H9 (cell line): ENCODE data around the gene FAF1. TPM values are rescaled to one million over a fixed set of nuclear protein-coding genes. Genes with fewer than 3 reads are reported as not detected.

Source experiments
- DNase-seq: peaks from one replicate; pipeline ENCODE4 v3.0.0-alpha.2; 2017
- H2AFZ ChIP-seq: one replicate; pipeline ENCODE4 v1.6.1; 2013; ENCODE audit warnings: mild to moderate bottlenecking, low read length, control low read depth, moderate library complexity
- H2AK5ac ChIP-seq: 2 replicates; pipeline ENCODE4 v1.6.1; 2013; ENCODE audit warnings: low read length, control low read depth, mixed read lengths; ENCODE audit not compliant: insufficient read length
- H2BK120ac ChIP-seq: one replicate; pipeline ENCODE4 v1.6.1; 2013; ENCODE audit warnings: low read depth, mild to moderate bottlenecking, low read length, control low read depth, inconsistent platforms; ENCODE audit not compliant: poor library complexity, severe bottlenecking
- H2BK12ac ChIP-seq: 2 replicates; pipeline ENCODE4 v1.6.1; 2013; ENCODE audit warnings: low read length, control low read depth, mixed read lengths, low read depth; ENCODE audit not compliant: insufficient read length
- H2BK15ac ChIP-seq: 2 replicates; pipeline ENCODE4 v1.6.1; 2013; ENCODE audit warnings: low read depth, low read length, control low read depth
- H2BK20ac ChIP-seq: one replicate; pipeline ENCODE4 v1.6.1; 2013; ENCODE audit warnings: low read depth, mild to moderate bottlenecking, low read length, control low read depth, inconsistent platforms; ENCODE audit not compliant: poor library complexity, severe bottlenecking
- H2BK5ac ChIP-seq: 2 replicates; pipeline ENCODE4 v1.6.1; 2013; ENCODE audit warnings: low read length, control low read depth, mixed read lengths; ENCODE audit not compliant: insufficient read length
- H3K14ac ChIP-seq: 2 replicates; pipeline ENCODE4 v1.6.1; 2013; ENCODE audit warnings: low read length, control low read depth; ENCODE audit not compliant: insufficient read depth
- H3K18ac ChIP-seq: 2 replicates; pipeline ENCODE4 v1.6.1; 2013; ENCODE audit warnings: low read depth, mild to moderate bottlenecking, mixed read lengths, low read length, control low read depth; ENCODE audit not compliant: insufficient read length
- H3K23ac ChIP-seq: 2 replicates; pipeline ENCODE4 v1.6.1; 2013; ENCODE audit warnings: low read length, control low read depth, mixed read lengths, low read depth; ENCODE audit not compliant: insufficient read length
- H3K23me2 ChIP-seq: 2 replicates; pipeline ENCODE4 v1.6.1; 2013; ENCODE audit warnings: low read depth, mild to moderate bottlenecking, mixed read lengths, low read length, control low read depth; ENCODE audit not compliant: insufficient read length, poor library complexity, severe bottlenecking
- H3K27ac ChIP-seq: 2 replicates; pipeline ENCODE4 v1.5.1; 2013; ENCODE audit warnings: low read length, control low read depth, mixed read lengths, low read depth; ENCODE audit not compliant: insufficient read length
- H3K27me3 ChIP-seq: 2 replicates; pipeline ENCODE4 v1.6.1; 2013; ENCODE audit warnings: low read length, control low read depth, inconsistent platforms; ENCODE audit not compliant: insufficient read depth
- H3K4ac ChIP-seq: 2 replicates; pipeline ENCODE4 v1.6.1; 2013; ENCODE audit warnings: low read depth, mild to moderate bottlenecking, control low read depth, inconsistent platforms, low read length, moderate library complexity
- H3K4me1 ChIP-seq: 2 replicates; pipeline ENCODE4 v1.6.1; 2013; ENCODE audit warnings: low read length, control low read depth, inconsistent platforms; ENCODE audit not compliant: insufficient read depth
- H3K4me2 ChIP-seq: 2 replicates; pipeline ENCODE4 v1.6.1; 2013; ENCODE audit warnings: low read length, control low read depth, mixed read lengths; ENCODE audit not compliant: insufficient read length, insufficient read depth
- H3K56ac ChIP-seq: 2 replicates; pipeline ENCODE4 v1.6.1; 2013; ENCODE audit warnings: low read depth, mild to moderate bottlenecking, mixed read lengths, low read length, control low read depth; ENCODE audit not compliant: insufficient read length
- H3K79me1 ChIP-seq: 2 replicates; pipeline ENCODE4 v1.6.1; 2013; ENCODE audit warnings: low read depth, mild to moderate bottlenecking, moderate library complexity, low read length, control low read depth, inconsistent platforms; ENCODE audit not compliant: insufficient read depth, poor library complexity, severe bottlenecking
- H3K79me2 ChIP-seq: 2 replicates; pipeline ENCODE4 v1.6.1; 2013; ENCODE audit warnings: low read length, control low read depth, inconsistent platforms; ENCODE audit not compliant: insufficient read depth
- H3K9ac ChIP-seq: 2 replicates; pipeline ENCODE4 v1.6.1; 2013; ENCODE audit warnings: low read length, control low read depth, mixed read lengths; ENCODE audit not compliant: insufficient read length; ENCODE audit errors: extremely low read depth
- H3K9me3 ChIP-seq: one replicate; pipeline ENCODE4 v1.6.1; 2013; ENCODE audit warnings: low read depth, low read length, inconsistent platforms; ENCODE audit not compliant: control insufficient read depth
- H3T11ph ChIP-seq: one replicate; pipeline ENCODE4 v1.6.1; 2013; ENCODE audit warnings: mild to moderate bottlenecking, low read length, control low read depth, inconsistent platforms
- H4K20me1 ChIP-seq: one replicate; pipeline ENCODE4 v1.6.1; 2013; ENCODE audit not compliant: control insufficient read depth, insufficient read length, insufficient read depth
- H4K5ac ChIP-seq: 2 replicates; pipeline ENCODE4 v1.6.1; 2013; ENCODE audit warnings: low read depth, mild to moderate bottlenecking, mixed read lengths, low read length, control low read depth; ENCODE audit not compliant: insufficient read length
- H4K8ac ChIP-seq: replicated peaks from 2 replicates; pipeline ENCODE4 v1.6.1; 2013; ENCODE audit warnings: low read length, control low read depth, mixed read lengths, low read depth; ENCODE audit not compliant: insufficient read length
- H4K91ac ChIP-seq: 2 replicates; pipeline ENCODE4 v1.6.1; 2013; ENCODE audit warnings: low read depth, mild to moderate bottlenecking, moderate library complexity, mixed read lengths, low read length, control low read depth; ENCODE audit not compliant: insufficient read length
- H3K27ac Mint-ChIP-seq, 3 experiments: 2 replicates in 2 of 3; 3 replicates in 1 of 3; pipeline ENCODE4 v1.8.0; 2020 to 2021; ENCODE audit warnings: mixed read lengths in 3 of 3, mild to moderate bottlenecking in 1 of 3, moderate library complexity in 1 of 3
- H3K27me3 Mint-ChIP-seq: 2 replicates; pipeline ENCODE4 v1.8.0; 2021; ENCODE audit warnings: low read depth, mild to moderate bottlenecking, moderate library complexity, mixed read lengths
- H3K36me3 Mint-ChIP-seq, 3 experiments: 2 replicates in 2 of 3; 3 replicates in 1 of 3; pipeline ENCODE4 v1.8.0; 2020 to 2021; ENCODE audit warnings: low read depth in 3 of 3, mixed read lengths in 3 of 3; ENCODE audit not compliant: insufficient read depth in 1 of 3
- H3K4me1 Mint-ChIP-seq, 2 experiments: 2 replicates each; pipeline ENCODE4 v1.8.0; 2020; ENCODE audit warnings: mixed read lengths in 2 of 2
- H3K4me3 Mint-ChIP-seq, 2 experiments: 2 replicates in 1 of 2; 3 replicates in 1 of 2; pipeline ENCODE4 v1.8.0; 2020 to 2021; ENCODE audit warnings: mild to moderate bottlenecking in 2 of 2, mixed read lengths in 2 of 2, moderate library complexity in 1 of 2
- H3K9me3 Mint-ChIP-seq, 2 experiments: 2 replicates in 1 of 2; 3 replicates in 1 of 2; pipeline ENCODE4 v1.8.0; 2020; ENCODE audit warnings: mild to moderate bottlenecking in 2 of 2, mixed read lengths in 2 of 2, moderate library complexity in 1 of 2
- CTCF ChIP-seq: fragments of 200-600 bp; sonication (generic); conservative IDR thresholded peaks from 3 replicates; pipeline ENCODE4 v1.8.0; 2021; ENCODE audit warnings: antibody characterized with exemption, mild to moderate bottlenecking
- WGBS: extraction: QIAGEN DNeasy Blood & Tissue Kit; methylation state at CpG from one replicate; pipeline ENCODE4 v1.1.7; 2013; ENCODE audit warnings: missing lambda C conversion rate, low lambda C conversion rate, mixed read lengths; ENCODE audit not compliant: insufficient read length; ENCODE audit errors: extremely low coverage; 5-methylcytosine and 5-hydroxymethylcytosine counted together
- total RNA-seq: library from RNA; stranded (reverse); gene quantifications from 2 replicates; pipeline ENCODE4 v1.2.1, GENCODE V29; 2021

The FAF1 gene
- total RNA-seq, 1 experiment from 2014 or later, result 60.8 TPM

GRCh38 chr1:50705699-50706098 is 254.4 kb downstream of the FAF1 start:
- H3K18ac ChIP-seq, result no peak overlapping the region
- H3K9me3 ChIP-seq, result no peaks in the 10 kb centered on the region
- Mint-ChIP-seq H3K4me3 (no peak overlapping the region), H3K36me3 (no peaks in the 10 kb centered on the region; a peak in 1 of 7 replicates), H3K9me3 (no peaks in the 10 kb centered on the region), H3K4me1 (peaks cover 32 to 39% of the 10 kb centered on the region in 2 experiments), H3K27me3 (no peaks in the 10 kb centered on the region), H3K27ac (peak overlapping the region in 1 of 3 experiments; percentile 38; a peak in 3 of 7 replicates)
- no peaks in the 10 kb centered on the region for H3K79me1 ChIP-seq
- H4K20me1 ChIP-seq, result no peaks in the 10 kb centered on the region
- no peak overlapping the region for H2BK12ac ChIP-seq
- H3K9ac ChIP-seq, result no peak overlapping the region
- H3K4ac ChIP-seq, result no peak overlapping the region
- DNase-seq, result no peak
- H3K23ac ChIP-seq, result no peak overlapping the region
- H3T11ph ChIP-seq, result no peak overlapping the region
- H2AFZ ChIP-seq, result no peak overlapping the region
- no peaks in the 10 kb centered on the region; the same call in 1 of the 2 replicates for H3K4me1 ChIP-seq
- no peak overlapping the region for H2BK20ac ChIP-seq
- no peak overlapping the region for H4K8ac ChIP-seq
- no peak overlapping the region for H2AK5ac ChIP-seq
- no peaks in the 10 kb centered on the region for H3K23me2 ChIP-seq
- TF ChIP-seq CTCF, result no peak
- no CpG with 5 or more reads among the region's 2 CpGs for WGBS
- H2BK120ac ChIP-seq, result no peak overlapping the region
- H4K5ac ChIP-seq, result no peak overlapping the region
- no peak overlapping the region for H3K4me2 ChIP-seq
- no peak overlapping the region for H3K27ac ChIP-seq
- H3K79me2 ChIP-seq, result no peaks in the 10 kb centered on the region
- no peak overlapping the region for H4K91ac ChIP-seq
- H2BK5ac ChIP-seq, result no peak overlapping the region
- H2BK15ac ChIP-seq, result no peak overlapping the region
- H3K14ac ChIP-seq, result no peak overlapping the region
- H3K56ac ChIP-seq, result no peak overlapping the region
- H3K27me3 ChIP-seq, result no peaks in the 10 kb centered on the region
